HepG2 (cell line): ENCODE results near the gene S100A16. TPM values are rescaled to one million over a fixed set of nuclear protein-coding genes. Genes with fewer than 3 reads are reported as not detected.
A peak's percentile ranks its signal among the peaks of the same experiment; 100 is the strongest.

Experiments used
- ATAC-seq: fragments of 200-7000 bp; cut with Tn5 transposase; 3 replicates; pipeline ENCODE4 v1.9.1; 2020; ENCODE audit warnings: mild to moderate bottlenecking, moderate library complexity
- BruUV-seq: library from RNA; stranded (reverse); fragments of 400-500 nt; replicated peaks from 2 replicates; lab custom pipeline; 2021; lab: Mats Ljungman, UMichigan
- CTCF ChIA-PET: fragments of 300-600 bp; formaldehyde crosslinking; extraction: SDS; loops from one replicate; lab custom pipeline; 2021; ENCODE audit warnings: low total read pairs, inconsistent platforms, low intra/inter-chr PET ratio; lab: Yijun Ruan, JAX
- POLR2A ChIA-PET: fragments of 350-600 bp; sonication (Branson Sonifier 250); formaldehyde crosslinking; loops from one replicate; lab custom pipeline; 2020; ENCODE audit warnings: antibody characterized with exemption, inconsistent platforms; lab: Yijun Ruan, JAX
- DNase-seq: peaks from one replicate; pipeline ENCODE4 v3.0.0-alpha.2; 2015; ENCODE audit warnings: low spot score
- FAIRE-seq: peaks from 3 replicates; lab custom pipeline; 2011; peaks lifted over from hg19 to GRCh38; lab: Jason Lieb, UNC
- H2AFZ ChIP-seq: one replicate; pipeline ENCODE4 v1.6.1; 2011; ENCODE audit warnings: low read length, inconsistent platforms
- H3K27ac ChIP-seq: fragments of 300-600 bp; 3 replicates; pipeline ENCODE4 v1.8.0; 2011; ENCODE audit warnings: mixed run types, mild to moderate bottlenecking, mixed read lengths, low read length, inconsistent platforms; ENCODE audit not compliant: insufficient read depth; ENCODE audit errors: extremely low read length
- H3K27me3 ChIP-seq, 2 experiments: fragments of 200-600 bp in 1 of 2; 2 replicates in 1 of 2; 3 replicates in 1 of 2; pipeline versions ENCODE4 v1.6.0 to v1.8.0; 2011; ENCODE audit warnings: low read length in 2 of 2, mild to moderate bottlenecking in 2 of 2, moderate library complexity in 2 of 2, inconsistent platforms in 1 of 2; ENCODE audit not compliant: insufficient read depth in 2 of 2, control insufficient read depth in 1 of 2
- H3K36me3 ChIP-seq, 2 experiments: fragments of 200-600 bp in 1 of 2; replicated peaks in 1 of 2; 2 replicates in 1 of 2; 3 replicates in 1 of 2; pipeline versions ENCODE4 v1.5.1 to v1.8.0; 2011; ENCODE audit warnings: low read length in 2 of 2, inconsistent platforms in 1 of 2; ENCODE audit not compliant: insufficient read depth in 2 of 2, control insufficient read depth in 1 of 2
- H3K4me1 ChIP-seq: 2 replicates; pipeline ENCODE4 v1.5.1; 2012; ENCODE audit warnings: low read length, inconsistent platforms; ENCODE audit not compliant: insufficient read depth
- H3K4me2 ChIP-seq: 2 replicates; pipeline ENCODE4 v1.6.0; 2011; ENCODE audit warnings: low read depth, low read length, inconsistent platforms
- H3K4me3 ChIP-seq, 3 experiments: fragments of 200-600 bp in 1 of 3; sonication (generic), shearing (Covaris generic) in 1 of 3; replicated peaks in 1 of 3; 2 replicates each; pipeline ENCODE4 v1.5.1; 2011 to 2016; ENCODE audit warnings: low read length in 3 of 3, inconsistent platforms in 2 of 3, low read depth in 2 of 3, mild to moderate bottlenecking in 2 of 3, control low read depth in 1 of 3, mixed read lengths in 1 of 3; ENCODE audit not compliant: insufficient read depth in 1 of 3
- H3K79me2 ChIP-seq: one replicate; pipeline ENCODE4 v1.6.1; 2011; ENCODE audit warnings: low read length, inconsistent platforms; ENCODE audit not compliant: insufficient read depth
- H3K9ac ChIP-seq: 2 replicates; pipeline ENCODE4 v1.6.0; 2011; ENCODE audit warnings: mild to moderate bottlenecking, low read depth, low read length, inconsistent platforms; ENCODE audit not compliant: insufficient read depth
- H3K9me3 ChIP-seq: 2 replicates; pipeline ENCODE4 v1.5.1; 2012; ENCODE audit warnings: mild to moderate bottlenecking, low read length
- H4K20me1 ChIP-seq: 2 replicates; pipeline ENCODE4 v1.6.0; 2011; ENCODE audit warnings: inconsistent platforms, mild to moderate bottlenecking, low read length, moderate library complexity; ENCODE audit not compliant: insufficient read depth
- CBX2 ChIP-seq, 2 experiments: fragments of 200-600 bp in 1 of 2; sonication (generic); formaldehyde crosslinking in 1 of 2; IDR thresholded peaks; 2 replicates each; pipeline versions ENCODE4 v1.7.0 to v1.8.1; 2018 to 2022; ENCODE audit warnings: low read depth in 2 of 2, low read length in 1 of 2, mild to moderate bottlenecking in 1 of 2, missing genetic modification reagents in 1 of 2
- KDM6A ChIP-seq: IDR thresholded peaks from 2 replicates; pipeline ENCODE4 v1.6.1; 2016; ENCODE audit warnings: low read depth
- RBFOX2 ChIP-seq: fragments of 200-400 bp; formaldehyde crosslinking; IDR thresholded peaks from 2 replicates; pipeline ENCODE4 v1.6.1; 2017; ENCODE audit warnings: low read depth, mild to moderate bottlenecking, low read length
- ZFY ChIP-seq: sonication (generic); formaldehyde crosslinking; IDR thresholded peaks from 2 replicates; pipeline ENCODE4 v1.4.0; 2020; ENCODE audit warnings: missing genetic modification reagents
- ZNF138 ChIP-seq: sonication (generic); formaldehyde crosslinking; IDR thresholded peaks from 2 replicates; pipeline ENCODE4 v1.5.0; 2020; ENCODE audit warnings: mild to moderate bottlenecking, low read depth, missing genetic modification reagents
- ZNF230 ChIP-seq: sonication (generic); formaldehyde crosslinking; IDR thresholded peaks from 2 replicates; pipeline ENCODE4 v1.4.0; 2020; ENCODE audit warnings: mild to moderate bottlenecking, missing genetic modification reagents
- ZNF318 ChIP-seq: sonication (generic); formaldehyde crosslinking; IDR thresholded peaks from 2 replicates; pipeline ENCODE4 v1.4.0; 2020; ENCODE audit warnings: mild to moderate bottlenecking, missing genetic modification reagents
- ZNF331 ChIP-seq: sonication (generic); formaldehyde crosslinking; IDR thresholded peaks from 2 replicates; pipeline ENCODE4 v1.4.0; 2020; ENCODE audit warnings: missing genetic modification reagents
- ZNF567 ChIP-seq: sonication (generic); formaldehyde crosslinking; IDR thresholded peaks from 2 replicates; pipeline ENCODE4 v1.8.1; 2023; ENCODE audit warnings: mild to moderate bottlenecking, missing genetic modification reagents, borderline replicate concordance
- ZNF75D ChIP-seq: sonication (generic); formaldehyde crosslinking; IDR thresholded peaks from 2 replicates; pipeline ENCODE4 v1.8.1; 2023; ENCODE audit warnings: missing genetic modification reagents, mild to moderate bottlenecking, borderline replicate concordance
- WGBS: methylation state at CpG from one replicate; pipeline ENCODE4 v1.1.6; 2017; ENCODE audit warnings: low lambda C conversion rate; 5-methylcytosine and 5-hydroxymethylcytosine counted together
- in situ Hi-C: cut with HindIII; loops from 2 replicates; pipeline ENCODE4 v1.10.0; 2017; ENCODE audit warnings: low pct_unique_long_range_greater_than_20kb; ENCODE audit not compliant: extremely low pct_ligation_motif_present
- intact Hi-C: fragments of 100-400 bp; cut with micrococcal nuclease; formaldehyde crosslinking; loops from one replicate; pipeline ENCODE4 v1.10.0; 2022; ENCODE audit not compliant: unreplicated experiment
- polyA plus RNA-seq, 8 experiments: library from polyadenylated mRNA; depleted of rRNA in 3 of 8; stranded (reverse) in 7 of 8; unstranded in 1 of 8; fragments of >200 nt; fragmentation: Illumina TruSeq in 4 of 8; extraction: Trizol in 4 of 8; gene quantifications; 2 replicates each; pipeline versions ENCODE4 v1.2.1 to v1.2.3, GENCODE V29; 2011 to 2016; ENCODE audit warnings: low read depth in 4 of 8, missing spikeins in 1 of 8, mixed read lengths in 1 of 8; ENCODE audit not compliant: insufficient read depth in 1 of 8
- total RNA-seq, 5 experiments: library from RNA; depleted of rRNA; stranded (reverse); fragments of >200 nt; fragmentation: Illumina TruSeq; extraction: Trizol; gene quantifications; 2 replicates each; pipeline ENCODE4 v1.2.3, GENCODE V29; 2016; ENCODE audit warnings: low read depth in 1 of 5

S100A16 gene
- total and polyA plus RNA-seq, 2 of the 13 experiments (the other 11 are each of a cell fraction or from before 2014, with no cell fraction given), result 46.0 to 195 TPM

GRCh38 chr1:153642161-153642560 is 29.2 kb upstream of the S100A16 start:
- intact Hi-C loops (no loop called here), in situ Hi-C loops (no loop called here)
- no peaks in the 10 kb centered on the region for H3K27me3 ChIP-seq
- CTCF ChIA-PET, result no interaction called here
- no peak overlapping the region for H3K4me2 ChIP-seq
- H3K27ac ChIP-seq, result no peak overlapping the region
- TF ChIP-seq KDM6A (CRISPR knock-in tag) (no peak), RBFOX2 (0 out of 2 replicates have a peak, but pooled peaks have one; percentile 26), ZNF75D (CRISPR knock-in tag) (no peak)
- no peak overlapping the region for H3K4me3 ChIP-seq
- WGBS, result 96% methylated on average over 11 of the region's 11 CpGs
- peaks cover 11% of the 10 kb centered on the region for H3K4me1 ChIP-seq
- H3K9me3 ChIP-seq, result no peaks in the 10 kb centered on the region
- no peaks in the 10 kb centered on the region; the same call in 1 of the 2 replicates for H4K20me1 ChIP-seq
- DNase-seq (no peak), FAIRE-seq (no peak), ATAC-seq (no peak)
- peaks cover 21 to 86% of the 10 kb centered on the region in 2 experiments for H3K36me3 ChIP-seq
- peaks cover 6% of the 10 kb centered on the region for H3K79me2 ChIP-seq
- POLR2A ChIA-PET, result interaction anchor here (3.6 to 4.2 kb wide), 2 partner anchors 8 to 14 kb away, joined by 16 to 40 read pairs; partner anchors contain the start of genes CHTOP, S100A1 and S100A13
- H3K9ac ChIP-seq, result no peak overlapping the region
- H2AFZ ChIP-seq, result no peak overlapping the region
- BruUV-seq, result no TSS peak

GRCh38 chr1:153640861-153641260 is 27.9 kb upstream of the S100A16 start:
- WGBS, result 85% methylated on average over 6 of the region's 6 CpGs
- ATAC-seq (no peak), DNase-seq (no peak), FAIRE-seq (no peak)
- Histone ChIP-seq H3K36me3 (peaks cover 27 to 96% of the 10 kb centered on the region in 2 experiments), H3K4me3 (no peak overlapping the region), H3K27me3 (no peaks in the 10 kb centered on the region), H3K4me1 (peaks cover 24% of the 10 kb centered on the region), H3K27ac (no peak overlapping the region), H3K9ac (no peak overlapping the region), H3K79me2 (peaks cover 19% of the 10 kb centered on the region), H2AFZ (no peak overlapping the region), H4K20me1 (peaks cover 5% of the 10 kb centered on the region; the same call in 1 of the 2 replicates), H3K9me3 (no peaks in the 10 kb centered on the region), H3K4me2 (no peak overlapping the region)
- ChIA-PET POLR2A (interaction anchor here (1.5 to 3.6 kb wide), 2 partner anchors 9 to 13 kb away, joined by 5 to 16 read pairs; partner anchors contain the start of genes S100A1 and S100A13), CTCF (no interaction called here)
- intact Hi-C loops (no loop called here), in situ Hi-C loops (no loop called here)
- no TSS peak for BruUV-seq
- TF ChIP-seq ZNF230 (CRISPR knock-in tag) (no peak), ZNF331 (CRISPR knock-in tag) (no peak), ZNF138 (CRISPR knock-in tag) (no peak), ZFY (CRISPR knock-in tag) (no peak), ZNF567 (CRISPR knock-in tag) (no peak), ZNF318 (no peak), CBX2 (IDR thresholded peaks at IDR 0.05; ENCODE audit: low read depth, low read length) (no peak), CBX2 (CRISPR knock-in tag; IDR thresholded peaks at IDR 0.05; ENCODE audit: low read depth) (no peak)
